ENCODE data around the gene PHF2. TPM values are rescaled to one million over a fixed set of nuclear protein-coding genes. Genes with fewer than 3 reads are reported as not detected.

Gene PHF2
- total RNA-seq, 1 experiment from 2014 or later: 10.3 TPM

- H3K36me3 Mint-ChIP-seq (ENCODE audit: insufficient read depth, unreplicated experiment): peaks cover 6% of the 10 kb centered on the region
- no peaks in the 10 kb centered on the region for H3K27me3 ChIP-seq (replicated peaks; ENCODE audit: control insufficient read depth, insufficient read depth, low read length)
- H3K36me3 ChIP-seq (ENCODE audit: control insufficient read depth, insufficient read depth, low read length): no peaks in the 10 kb centered on the region
- TF ChIP-seq CTCF (IDR thresholded peaks at IDR 0.05; ENCODE audit: insufficient read depth in 1 of 2, low read depth in 1 of 2, low read length in 1 of 2, severe bottlenecking in 1 of 2, unreplicated experiment in 1 of 2): no peak
- H3K4me1 ChIP-seq: no peaks in the 10 kb centered on the region
- H3K4me3 Mint-ChIP-seq (ENCODE audit: unreplicated experiment): no peak overlapping the region
- no TSS peak for BruUV-seq (replicated peaks)
- H3K4me1 Mint-ChIP-seq (ENCODE audit: low read depth, unreplicated experiment): peaks cover 7% of the 10 kb centered on the region
- H3K27ac Mint-ChIP-seq (ENCODE audit: unreplicated experiment): no peak overlapping the region
- H3K9me3 Mint-ChIP-seq (ENCODE audit: unreplicated experiment): peaks cover 8% of the 10 kb centered on the region
- ChIA-PET POLR2A (no interaction called here), CTCF (no interaction called here)
- no peaks in the 10 kb centered on the region for H3K27me3 Mint-ChIP-seq (ENCODE audit: insufficient read depth, unreplicated experiment)
- DNase-seq: no peak
- H3K4me3 ChIP-seq (ENCODE audit: low read depth, low read length): no peak overlapping the region
- intact Hi-C loops (cut with micrococcal nuclease; ENCODE audit: unreplicated experiment): no loop called here
- no peaks in the 10 kb centered on the region for H3K9me3 ChIP-seq
These were observed 26.6 kb downstream of the PHF2 start for GRCh38 chr9:93603011-93603410.

- Mint-ChIP-seq H3K4me3 (ENCODE audit: unreplicated experiment) (no peak overlapping the region), H3K4me1 (ENCODE audit: low read depth, unreplicated experiment) (peaks cover 7% of the 10 kb centered on the region), H3K9me3 (ENCODE audit: unreplicated experiment) (peaks cover 10% of the 10 kb centered on the region), H3K36me3 (ENCODE audit: insufficient read depth, unreplicated experiment) (peaks cover 6% of the 10 kb centered on the region), H3K27me3 (ENCODE audit: insufficient read depth, unreplicated experiment) (no peaks in the 10 kb centered on the region), H3K27ac (ENCODE audit: unreplicated experiment) (no peak overlapping the region)
- Histone ChIP-seq H3K9me3 (no peaks in the 10 kb centered on the region), H3K27me3 (replicated peaks; ENCODE audit: control insufficient read depth, insufficient read depth, low read length) (no peaks in the 10 kb centered on the region), H3K4me1 (no peaks in the 10 kb centered on the region), H3K36me3 (ENCODE audit: control insufficient read depth, insufficient read depth, low read length) (no peaks in the 10 kb centered on the region), H3K4me3 (ENCODE audit: low read depth, low read length) (no peak overlapping the region)
- no peak for TF ChIP-seq CTCF (IDR thresholded peaks at IDR 0.05; ENCODE audit: insufficient read depth in 1 of 2, low read depth in 1 of 2, low read length in 1 of 2, severe bottlenecking in 1 of 2, unreplicated experiment in 1 of 2)
- intact Hi-C loops (cut with micrococcal nuclease; ENCODE audit: unreplicated experiment): no loop called here
- BruUV-seq (replicated peaks): no TSS peak
- no peak for DNase-seq
- ChIA-PET CTCF (no interaction called here), POLR2A (no interaction called here)
These were observed 27.5 kb downstream of the PHF2 start for GRCh38 chr9:93603906-93604326.

- H3K27me3 Mint-ChIP-seq (ENCODE audit: insufficient read depth, unreplicated experiment): no peaks in the 10 kb centered on the region
- intact Hi-C loops (cut with micrococcal nuclease; ENCODE audit: unreplicated experiment): no loop called here
- DNase-seq: no peak
- no peak overlapping the region for H3K27ac Mint-ChIP-seq (ENCODE audit: unreplicated experiment)
- peaks cover 20% of the 10 kb centered on the region for H3K9me3 Mint-ChIP-seq (ENCODE audit: unreplicated experiment)
- TF ChIP-seq CTCF (IDR thresholded peaks at IDR 0.05; ENCODE audit: insufficient read depth in 1 of 2, low read depth in 1 of 2, low read length in 1 of 2, severe bottlenecking in 1 of 2, unreplicated experiment in 1 of 2): no peak
- no peaks in the 10 kb centered on the region for H3K4me1 Mint-ChIP-seq (ENCODE audit: low read depth, unreplicated experiment)
- Histone ChIP-seq H3K36me3 (ENCODE audit: control insufficient read depth, insufficient read depth, low read length) (no peaks in the 10 kb centered on the region), H3K9me3 (no peaks in the 10 kb centered on the region), H3K4me1 (no peaks in the 10 kb centered on the region), H3K4me3 (ENCODE audit: low read depth, low read length) (no peak overlapping the region), H3K27me3 (replicated peaks; ENCODE audit: control insufficient read depth, insufficient read depth, low read length) (no peaks in the 10 kb centered on the region)
- ChIA-PET CTCF (no interaction called here), POLR2A (no interaction called here)
- H3K4me3 Mint-ChIP-seq (ENCODE audit: unreplicated experiment): no peak overlapping the region
- peaks cover 6% of the 10 kb centered on the region for H3K36me3 Mint-ChIP-seq (ENCODE audit: insufficient read depth, unreplicated experiment)
- BruUV-seq (replicated peaks): no TSS peak
These were observed 29.8 kb downstream of the PHF2 start for GRCh38 chr9:93606187-93606586.
